CD4-positive, alpha-beta T cell treated with Interleukin-10 for 1 hour (primary cell): Measurements from ENCODE around the gene KPNA1.

Source experiments
- DNase-seq: peaks from one replicate; pipeline ENCODE4 v3.0.0-alpha.2; 2020

KPNA1 gene

DNA sequence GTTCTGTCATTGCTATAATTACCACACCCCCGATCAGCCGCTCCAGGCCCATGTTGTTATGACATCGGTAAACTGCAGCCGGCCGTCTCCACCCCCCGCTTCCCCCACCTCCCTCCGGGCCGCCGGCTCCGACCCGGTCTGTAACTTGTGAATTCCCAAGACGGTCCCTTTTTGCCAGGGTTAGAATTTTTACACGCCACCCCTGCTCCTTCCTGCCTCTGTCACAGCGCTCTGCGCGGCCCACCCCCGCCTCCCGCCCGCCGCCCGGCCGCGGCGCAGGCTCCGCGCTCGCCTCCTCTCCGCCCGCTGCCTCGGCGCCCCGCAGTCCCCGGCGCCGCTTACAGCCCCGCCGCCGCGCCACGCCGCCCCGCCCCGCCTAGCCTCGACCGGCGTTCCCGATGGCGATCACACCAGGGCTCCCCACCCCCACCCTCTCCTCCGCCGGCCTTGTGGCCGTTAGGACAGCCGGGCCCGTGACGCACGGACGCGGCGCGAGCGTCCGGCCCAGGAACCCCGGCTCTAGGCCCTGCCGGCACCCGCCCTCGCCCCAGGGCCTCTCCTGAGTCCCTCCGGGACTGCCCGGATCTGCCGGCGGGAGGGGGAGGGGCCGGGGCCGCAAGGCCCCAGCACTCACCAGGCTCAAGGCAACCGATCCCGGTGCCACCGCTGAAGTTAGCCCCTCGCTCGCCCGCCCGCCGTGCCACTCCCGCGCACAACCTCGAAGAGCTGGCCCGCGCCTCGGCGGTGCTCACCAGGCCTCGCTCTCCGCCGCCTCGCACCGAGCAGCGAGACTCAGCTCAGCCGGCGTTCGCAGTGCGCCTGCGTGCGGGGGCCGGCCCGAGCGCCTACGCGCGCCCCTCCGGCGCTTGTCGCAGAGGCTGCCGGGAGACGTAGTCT is at the start of gene KPNA1:
KPNA1 (minus strand) TSS at position 817 of the 897 bp plus-strand sequence. CDS start 18,374 bp downstream, outside the sequence.
- DNase-seq: peak; percentile 89

DNA sequence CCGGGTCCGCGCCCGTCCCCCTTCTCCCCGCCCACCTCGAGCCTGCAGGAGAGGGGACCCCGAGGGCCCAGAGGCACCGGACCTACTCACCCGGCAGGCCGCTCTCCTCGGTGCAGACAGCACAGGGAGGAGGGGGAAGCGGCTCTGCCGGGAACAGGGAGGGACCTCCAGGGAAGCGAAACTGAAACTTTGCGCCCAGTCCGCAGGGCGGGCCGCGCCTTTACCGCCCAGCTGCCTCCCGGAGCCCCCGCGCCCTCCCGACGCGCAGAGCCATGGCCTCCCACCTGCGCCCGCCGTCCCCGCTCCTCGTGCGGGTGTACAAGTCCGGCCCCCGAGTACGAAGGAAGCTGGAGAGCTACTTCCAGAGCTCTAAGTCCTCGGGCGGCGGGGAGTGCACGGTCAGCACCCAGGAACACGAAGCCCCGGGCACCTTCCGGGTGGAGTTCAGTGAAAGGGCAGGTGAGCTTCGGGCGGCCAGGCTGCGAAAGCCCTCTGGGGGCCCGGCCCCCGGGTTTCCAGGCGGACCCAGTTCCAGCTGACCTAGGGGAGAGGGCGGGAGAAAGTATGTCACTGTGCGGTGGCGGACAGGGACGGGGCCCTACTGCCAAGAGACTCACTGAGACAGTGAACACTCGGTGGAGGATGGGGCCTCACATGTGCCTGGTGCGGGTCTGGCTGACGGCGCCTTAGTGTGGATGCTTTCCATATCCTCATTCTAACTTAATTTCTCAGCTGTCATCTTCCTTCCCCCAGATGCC is 49.6 kb upstream of the KPNA1 start, which contains the start of the genes DTX3L and PARP9:
DTX3L (plus strand) TSS at position 184 of the 758 bp plus-strand sequence; CDS start at position 273, 89 bp downstream.
PARP9 (minus strand) TSS at position 146 of the 758 bp plus-strand sequence. CDS start 4,680 bp downstream, outside the sequence.
- peak; percentile 86 for DNase-seq

DNA sequence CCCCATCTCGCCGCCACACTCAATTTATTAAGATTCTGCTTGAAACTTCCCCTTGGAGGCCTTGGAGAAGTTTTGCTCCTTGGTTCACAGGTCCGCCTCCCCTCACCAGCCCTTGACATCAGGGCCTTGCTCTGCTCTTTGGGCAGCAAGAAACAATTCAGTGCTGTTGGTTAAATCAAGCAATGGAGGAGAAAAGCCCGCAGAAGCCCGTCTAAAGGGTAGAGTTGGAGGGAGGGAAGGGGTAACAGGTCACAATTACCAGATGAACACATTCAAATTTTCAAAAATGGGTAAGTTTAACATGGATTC is 48.9 kb upstream of the KPNA1 start:
- DNase-seq: peak; percentile 26

DNA sequence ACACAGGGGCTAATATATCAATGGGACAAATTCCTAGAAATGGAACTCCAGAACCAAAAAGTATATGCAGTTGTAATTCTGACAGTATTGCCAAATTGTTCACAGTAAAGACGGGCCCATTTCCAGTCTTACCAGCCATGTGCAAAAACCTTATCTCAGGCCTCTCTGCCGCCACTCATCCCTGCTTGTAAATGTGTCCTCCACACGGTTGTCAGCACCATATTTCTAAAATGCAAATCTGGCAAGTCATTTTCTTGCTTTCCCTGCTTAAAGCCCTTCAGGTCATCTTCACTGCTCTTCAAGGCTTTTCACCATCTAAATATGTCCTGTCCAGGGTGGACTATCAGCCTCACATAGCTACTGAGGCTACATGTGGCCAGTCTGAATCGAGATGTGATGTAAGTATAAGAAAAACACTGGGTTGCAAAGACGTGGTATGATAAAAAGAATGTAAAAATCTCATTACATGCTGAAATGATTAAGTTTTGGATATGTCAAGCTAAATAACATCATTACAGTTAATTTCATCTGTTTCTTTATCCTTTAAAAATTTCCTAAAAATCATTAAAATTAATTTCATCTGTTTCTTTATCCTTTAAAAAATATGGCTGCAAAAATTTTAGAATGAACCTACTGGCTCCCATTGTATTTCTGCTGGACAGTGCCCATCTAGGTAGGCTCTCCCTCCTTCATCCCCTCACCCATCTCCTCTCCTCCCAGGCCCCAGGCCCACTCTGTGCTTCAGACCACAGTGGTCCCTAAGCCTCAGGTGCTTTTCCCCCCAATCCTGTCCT is 48.4 kb upstream of the KPNA1 start:
- no peak for DNase-seq

DNA sequence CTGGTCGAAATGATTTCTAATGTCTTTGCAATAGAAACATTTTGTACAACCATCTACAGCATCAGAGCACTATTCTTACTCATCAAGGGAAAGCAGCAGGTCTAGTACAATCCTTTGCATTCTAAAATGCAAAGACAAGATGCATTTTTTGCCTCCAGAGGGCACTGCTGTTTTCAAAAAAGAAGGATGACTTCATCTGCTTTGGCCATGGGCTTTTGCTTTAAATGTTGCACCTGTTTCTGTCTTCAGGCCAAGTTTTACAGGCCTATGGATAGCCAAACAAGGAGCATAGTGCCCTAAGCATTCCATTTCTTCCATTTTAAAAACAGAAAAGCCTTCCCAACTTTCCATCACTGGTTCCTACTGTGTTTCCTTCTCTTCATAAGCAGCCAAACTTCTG is 45.9 kb upstream of the KPNA1 start:
- peak; percentile 81 for DNase-seq

DNA sequence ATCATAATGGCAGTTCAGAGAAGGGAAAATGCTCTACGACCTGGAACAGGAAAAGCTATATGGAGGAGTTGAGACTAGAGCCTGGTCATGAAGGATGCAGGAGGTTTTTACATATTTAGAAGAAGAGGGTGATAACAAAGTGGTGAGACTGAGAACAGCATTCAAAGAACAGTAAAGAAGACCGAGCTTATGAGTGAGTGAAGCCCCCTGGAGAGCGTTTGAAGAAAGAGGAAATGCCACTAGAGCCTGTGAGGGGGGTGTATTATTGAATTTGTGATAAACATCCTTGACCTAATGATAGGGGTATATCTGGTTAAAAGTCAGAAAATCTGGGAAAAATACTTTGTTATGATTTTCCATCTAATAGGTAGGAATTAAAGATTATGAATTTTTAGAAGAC is 45.2 kb upstream of the KPNA1 start:
- no peak for DNase-seq

DNA sequence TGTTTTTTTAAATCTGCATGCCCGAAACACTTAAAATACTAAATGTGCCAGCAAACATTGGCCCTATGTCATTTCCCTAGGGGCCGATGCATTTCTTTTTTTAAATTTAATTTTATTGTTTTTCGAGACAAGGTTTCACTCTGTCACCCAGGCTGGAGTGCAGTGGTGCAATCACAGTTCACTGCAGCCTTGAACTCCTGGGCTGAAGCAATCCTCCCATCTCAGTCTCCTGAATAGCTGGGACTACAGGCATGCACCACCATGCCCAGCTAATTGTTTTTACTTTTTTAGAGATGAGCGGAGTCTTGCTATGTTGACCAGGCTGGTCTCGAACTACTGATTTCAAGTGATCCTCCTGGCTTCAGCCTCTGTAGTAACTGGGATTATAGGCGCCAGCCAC is 43.9 kb upstream of the KPNA1 start:
- no peak for DNase-seq

DNA sequence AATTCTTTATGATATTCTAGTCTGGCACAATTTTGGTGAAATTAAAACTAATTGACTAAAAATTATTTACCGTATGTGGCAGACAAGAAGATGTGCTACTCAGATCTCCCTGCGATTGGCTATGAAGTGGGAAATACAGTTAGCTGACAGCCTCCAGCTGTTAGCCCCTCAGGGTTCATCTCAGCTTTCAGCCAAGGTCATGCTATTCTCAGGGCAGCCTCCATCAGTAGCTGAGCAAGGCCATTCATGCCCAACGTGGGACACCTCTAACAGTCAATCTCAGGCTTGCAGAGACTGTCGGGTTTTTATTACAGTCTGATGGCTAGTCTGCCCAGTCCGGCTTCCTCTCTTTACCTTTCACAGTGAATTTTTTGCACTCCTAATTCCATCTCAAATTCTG is 42.6 kb upstream of the KPNA1 start:
- no peak for DNase-seq

DNA sequence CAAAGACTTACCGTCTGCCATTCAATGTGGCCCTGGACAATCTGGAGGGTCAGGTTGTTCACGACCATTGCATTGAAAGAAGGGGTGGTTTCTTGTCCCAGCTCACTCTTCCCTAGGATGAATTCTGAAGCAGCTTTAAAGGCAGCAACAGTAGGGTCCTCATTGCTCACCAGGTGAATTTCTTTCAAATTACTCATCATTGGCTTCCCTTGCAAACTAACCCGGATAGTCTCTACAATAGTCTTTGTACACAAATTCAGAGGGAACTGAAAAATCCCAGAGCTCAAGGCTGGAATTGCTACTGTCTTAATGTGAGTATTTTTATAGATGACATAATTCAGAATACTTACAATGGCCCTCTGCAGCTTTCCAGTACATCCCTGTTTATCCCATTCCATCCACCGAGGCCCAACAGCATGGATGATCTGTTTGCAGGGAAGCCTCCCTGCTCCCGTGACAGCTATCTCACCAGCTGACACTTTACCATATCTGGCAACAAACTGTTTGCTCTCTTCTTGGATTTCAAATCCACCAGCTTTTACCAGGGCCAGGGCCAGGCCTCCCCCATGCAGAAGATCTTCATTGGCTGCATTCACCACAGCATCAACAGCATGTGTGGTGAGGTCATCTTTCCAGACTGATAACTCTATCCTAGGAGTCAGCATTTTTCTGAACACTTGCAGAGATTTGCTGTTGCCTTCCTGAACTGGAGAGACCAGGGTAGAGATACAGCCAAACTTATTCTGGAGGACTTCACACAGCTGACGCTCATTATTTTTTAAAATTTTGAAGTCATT is 40.7 kb upstream of the KPNA1 start:
- no peak for DNase-seq

DNA sequence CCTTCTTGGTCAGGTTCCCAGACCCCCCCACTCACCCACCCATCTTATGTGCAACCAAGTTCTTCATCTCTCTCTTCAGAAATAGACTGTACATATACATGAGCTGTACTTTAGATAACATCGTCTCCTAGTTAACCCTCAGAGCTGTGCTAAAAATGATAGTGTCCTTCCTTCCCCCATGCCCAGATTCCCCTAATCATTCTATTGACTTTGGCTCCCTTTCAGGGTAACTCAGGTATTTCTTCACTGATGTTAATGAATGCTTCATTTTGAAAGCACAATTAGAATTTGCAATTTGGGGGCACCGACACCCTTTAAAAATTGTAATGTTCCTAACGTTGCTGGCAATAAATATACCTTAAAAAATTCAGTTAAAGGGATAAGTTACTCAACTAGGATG is 38.4 kb upstream of the KPNA1 start:
- DNase-seq: no peak

DNA sequence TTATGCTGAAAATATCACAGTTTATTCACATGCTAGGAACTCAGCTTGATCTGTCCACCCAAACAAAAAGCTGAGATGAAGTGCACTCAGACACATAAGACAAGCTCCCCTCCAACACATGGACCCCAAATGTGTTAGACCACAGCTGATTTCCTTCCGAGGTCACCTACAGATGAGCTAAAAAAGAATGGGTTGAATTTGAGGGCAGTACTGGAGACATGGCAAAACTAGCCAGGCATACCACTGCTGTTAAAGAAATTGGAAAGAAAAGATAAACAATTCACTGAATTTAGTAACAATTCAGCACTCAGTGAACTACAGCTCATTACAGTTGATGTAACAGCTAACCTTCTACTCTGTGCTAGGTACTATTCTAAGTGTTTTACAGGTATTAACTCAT is 33.9 kb upstream of the KPNA1 start:
- no peak for DNase-seq

DNA sequence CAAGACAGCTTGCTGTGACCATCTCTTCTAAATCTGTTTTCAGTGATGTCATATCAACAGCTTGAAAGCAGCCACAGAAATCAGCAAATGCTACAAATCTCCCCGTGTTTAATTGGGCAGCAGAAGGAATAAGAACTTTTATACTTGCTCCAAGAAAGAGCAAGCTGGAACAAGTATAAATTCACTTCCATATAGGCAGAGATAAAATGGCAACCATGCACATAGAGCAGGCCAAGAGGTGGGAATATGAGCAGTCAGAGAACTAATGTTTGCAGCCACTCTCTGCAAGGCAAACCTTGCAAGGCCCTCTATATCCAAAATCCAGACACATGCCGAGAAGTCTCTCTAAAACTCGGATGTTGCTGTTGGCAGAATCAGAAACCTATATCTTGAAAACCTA is 33.3 kb upstream of the KPNA1 start:
- no peak for DNase-seq

DNA sequence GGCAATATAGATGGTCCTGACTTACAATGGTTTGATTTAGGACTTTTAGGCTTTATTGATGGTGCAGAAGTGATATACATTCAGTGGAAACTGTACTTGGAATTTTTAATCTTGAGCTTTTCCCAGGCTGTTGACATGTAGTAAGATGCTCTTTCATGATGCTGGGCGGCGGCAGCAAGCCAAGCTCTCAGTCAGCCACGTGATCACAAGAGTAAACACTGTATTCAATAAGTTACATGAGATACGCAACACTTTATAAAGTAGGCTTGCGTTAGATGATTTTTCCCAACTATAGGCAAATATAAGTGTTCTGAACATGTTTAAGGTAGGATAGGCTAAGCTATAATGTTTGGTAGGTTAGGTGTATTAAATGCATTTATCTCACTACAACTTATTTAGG is 31.4 kb upstream of the KPNA1 start:
- DNase-seq: no peak

DNA sequence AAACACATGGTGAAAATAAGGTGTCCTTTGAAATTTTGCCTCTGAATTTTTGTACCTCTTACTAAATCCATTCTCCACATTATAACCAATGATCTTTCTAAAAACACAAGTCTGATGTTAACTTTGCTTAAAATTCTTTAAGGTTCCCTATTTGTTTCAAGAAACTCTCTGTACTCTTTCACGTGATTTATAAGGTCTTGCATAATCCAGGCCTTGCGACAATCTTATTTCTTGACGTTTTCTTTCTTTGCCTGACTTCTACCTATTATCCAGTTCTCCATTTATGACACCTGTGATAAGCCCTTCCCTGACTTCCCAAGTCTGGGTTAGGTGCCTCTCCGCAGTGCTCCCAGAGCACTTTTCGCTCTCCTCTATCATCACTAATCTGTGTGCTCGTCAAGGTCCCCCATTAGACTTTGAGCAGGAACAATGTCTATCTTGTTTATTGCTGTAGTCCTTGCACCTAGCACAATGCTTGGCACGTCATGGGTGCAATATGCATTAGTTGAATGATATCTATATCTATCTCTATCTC is 24.3 kb upstream of the KPNA1 start:
- no peak for DNase-seq

DNA sequence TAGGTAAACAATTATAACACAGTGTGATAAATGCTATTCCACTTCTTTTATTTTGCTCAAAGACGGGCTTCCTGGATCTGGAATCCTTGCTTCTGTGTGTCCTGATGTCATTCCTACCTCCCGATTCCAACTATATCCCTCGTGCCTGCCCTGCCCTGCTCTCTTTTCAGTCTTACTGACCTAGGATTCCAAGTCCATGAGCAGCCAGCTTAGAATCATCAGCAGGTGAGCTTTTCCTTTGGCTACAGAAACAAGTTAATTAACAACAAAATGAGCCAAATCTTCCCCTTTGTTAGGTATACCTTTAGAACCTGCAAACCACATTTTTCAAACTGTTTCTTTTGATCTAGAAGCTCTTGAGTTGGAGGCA is 21.9 kb upstream of the KPNA1 start:
- DNase-seq: no peak

DNA sequence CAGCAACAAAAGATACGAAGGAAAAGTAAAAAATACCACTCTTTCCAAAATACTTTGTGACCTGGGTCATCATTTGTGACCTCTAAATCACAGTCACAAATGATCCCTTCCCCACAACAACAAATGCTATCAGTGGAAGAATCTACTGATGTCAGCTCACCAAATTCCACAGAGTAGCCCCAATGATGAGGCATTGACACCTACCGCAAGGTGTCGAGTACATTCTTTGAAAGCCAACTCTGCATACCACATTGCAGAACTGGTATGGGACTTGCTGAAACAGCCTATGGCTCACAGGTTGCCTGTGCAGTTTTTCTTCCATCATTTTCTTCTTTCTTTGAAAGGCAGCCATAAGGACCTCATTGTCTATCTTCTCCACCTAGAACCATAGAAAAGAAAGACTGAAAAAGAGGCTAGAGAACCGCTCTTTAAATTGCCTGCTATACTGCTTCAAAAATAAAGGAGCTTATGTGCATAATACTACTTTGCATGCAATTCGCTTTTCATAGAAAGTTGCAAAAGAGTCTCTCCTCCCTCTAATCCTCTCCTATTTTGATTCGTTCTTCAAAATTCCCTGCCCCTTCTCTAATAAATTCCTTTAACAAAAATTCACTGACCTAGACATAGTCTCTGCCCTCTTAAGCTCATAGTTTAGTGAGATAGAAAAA is 21.4 kb upstream of the KPNA1 start:
- DNase-seq: no peak

DNA sequence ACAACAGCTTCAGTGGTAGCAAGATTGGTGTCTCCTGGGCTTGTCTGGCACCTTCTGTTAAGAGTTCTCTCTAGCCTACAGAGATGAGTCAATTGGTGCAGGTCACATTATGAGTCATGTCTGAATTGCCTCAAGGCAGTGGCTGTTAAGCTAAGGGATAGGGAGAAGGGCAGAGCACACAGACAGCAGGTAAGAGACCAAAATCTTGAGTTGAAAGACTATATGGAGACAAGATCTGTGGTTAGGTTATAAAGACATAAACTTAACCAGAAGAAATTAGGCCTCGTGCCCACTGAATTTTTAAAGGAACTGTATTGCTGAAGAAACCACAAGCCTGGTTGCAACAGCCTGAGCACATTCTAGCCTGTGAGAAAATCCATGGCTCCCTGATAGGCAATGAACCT is 19.2 kb upstream of the KPNA1 start:
- DNase-seq: no peak

DNA sequence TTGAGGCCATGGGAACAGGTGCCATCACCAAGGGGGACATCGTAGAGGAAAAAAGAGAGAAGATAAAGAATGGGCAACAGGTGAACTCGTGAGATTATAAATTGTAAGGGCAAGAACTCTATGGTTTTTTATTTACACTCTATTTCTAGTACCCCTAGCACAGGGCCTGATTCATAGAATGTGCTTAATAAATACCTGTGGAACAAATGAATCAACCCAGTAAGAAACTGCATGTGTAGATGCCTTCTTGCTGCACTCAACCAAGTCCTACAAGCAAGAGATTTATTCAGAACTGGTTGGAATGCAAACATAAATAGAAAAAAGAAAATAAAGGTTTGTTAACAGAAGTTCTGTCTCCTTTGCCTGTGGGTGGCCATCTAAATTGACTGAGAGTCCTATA is 18.7 kb upstream of the KPNA1 start:
- no peak for DNase-seq

DNA sequence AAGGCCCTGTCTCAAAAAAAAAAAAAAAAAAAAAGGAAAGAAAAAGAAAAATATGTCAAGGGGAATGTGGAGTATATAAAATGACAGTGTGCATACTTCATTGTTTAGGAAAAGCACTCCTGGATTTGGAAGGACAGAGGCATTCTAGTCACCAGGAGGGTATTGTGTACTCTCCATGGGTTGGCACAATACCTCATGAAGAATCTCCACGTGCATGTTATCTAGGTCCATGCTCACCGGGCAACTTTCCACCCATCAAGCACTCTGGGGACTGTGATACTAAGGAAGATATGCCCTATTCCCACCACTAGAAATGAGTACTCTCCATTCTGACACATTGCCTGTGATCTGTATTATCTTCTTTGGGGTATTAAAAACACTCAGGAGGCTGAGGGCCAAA is 15.4 kb upstream of the KPNA1 start:
- DNase-seq: no peak

DNA sequence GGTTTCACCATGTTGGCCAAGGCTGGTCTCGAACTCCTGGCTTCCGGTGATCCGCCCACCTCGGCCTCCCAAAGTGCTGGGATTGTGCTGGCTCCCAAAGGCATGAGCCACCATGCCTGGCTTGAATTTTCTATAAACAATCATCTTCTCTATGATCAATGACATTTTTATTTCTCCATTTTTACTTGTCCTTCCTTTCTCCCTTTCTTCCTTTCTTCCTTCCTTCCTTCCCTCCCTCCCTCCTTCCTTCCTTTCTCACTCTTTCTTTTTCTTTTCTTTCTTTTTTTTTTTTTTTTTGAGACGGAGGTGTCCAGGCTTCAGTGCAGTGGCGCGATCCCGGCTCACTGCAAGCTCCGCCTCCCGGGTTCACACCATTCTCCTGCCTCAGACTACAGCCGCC is 8.6 kb upstream of the KPNA1 start:
- DNase-seq: no peak

DNA sequence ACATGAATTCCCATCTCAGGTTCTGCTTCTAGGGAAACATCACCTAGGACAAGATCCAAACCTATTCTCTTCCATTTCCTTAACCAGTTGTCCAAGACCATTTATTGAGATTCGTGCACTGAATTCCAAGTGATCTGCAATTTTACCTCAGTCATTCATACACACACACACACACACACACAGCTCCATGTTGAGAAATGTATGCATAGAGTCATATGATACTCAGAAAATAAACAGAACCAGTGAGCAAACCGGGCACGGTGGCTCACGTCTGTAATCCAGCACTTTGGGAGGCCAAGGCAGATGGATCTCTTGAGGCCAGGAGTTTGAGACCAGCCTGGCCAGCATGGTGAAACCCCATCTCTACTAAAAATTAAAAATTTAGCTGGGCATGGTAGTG is 6.1 kb upstream of the KPNA1 start:
- no peak for DNase-seq

DNA sequence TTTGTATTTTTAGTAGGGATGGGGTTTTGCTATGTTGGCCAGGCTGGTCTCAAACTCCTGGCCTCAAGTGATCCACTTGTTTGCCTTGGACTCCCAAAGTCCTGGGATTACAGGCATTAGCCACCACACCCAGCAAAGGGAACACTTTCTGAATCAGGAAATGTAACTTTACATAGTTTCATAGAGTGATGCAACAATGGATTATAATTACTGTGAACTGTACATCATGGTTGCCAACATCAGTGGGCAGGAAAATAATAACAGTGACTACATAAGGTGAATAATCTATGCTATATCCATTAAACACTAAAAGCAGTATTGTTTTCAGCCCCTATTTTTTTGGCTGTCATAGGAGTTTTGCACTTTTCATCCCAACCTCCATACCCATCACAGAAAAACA is 5.0 kb upstream of the KPNA1 start:
- DNase-seq: no peak
